GM12872 (cell line): Measurements from ENCODE around the gene ANKFY1.

Experiments used
- TF ChIP-seq, protein P1 (sequence below): IDR thresholded peaks from 3 replicates; pipeline ENCODE4 v1.5.1; 2011; ENCODE audit warnings: low read depth, mild to moderate bottlenecking, low read length, moderate library complexity; ENCODE audit not compliant: insufficient read depth

ANKFY1 gene, protein sequence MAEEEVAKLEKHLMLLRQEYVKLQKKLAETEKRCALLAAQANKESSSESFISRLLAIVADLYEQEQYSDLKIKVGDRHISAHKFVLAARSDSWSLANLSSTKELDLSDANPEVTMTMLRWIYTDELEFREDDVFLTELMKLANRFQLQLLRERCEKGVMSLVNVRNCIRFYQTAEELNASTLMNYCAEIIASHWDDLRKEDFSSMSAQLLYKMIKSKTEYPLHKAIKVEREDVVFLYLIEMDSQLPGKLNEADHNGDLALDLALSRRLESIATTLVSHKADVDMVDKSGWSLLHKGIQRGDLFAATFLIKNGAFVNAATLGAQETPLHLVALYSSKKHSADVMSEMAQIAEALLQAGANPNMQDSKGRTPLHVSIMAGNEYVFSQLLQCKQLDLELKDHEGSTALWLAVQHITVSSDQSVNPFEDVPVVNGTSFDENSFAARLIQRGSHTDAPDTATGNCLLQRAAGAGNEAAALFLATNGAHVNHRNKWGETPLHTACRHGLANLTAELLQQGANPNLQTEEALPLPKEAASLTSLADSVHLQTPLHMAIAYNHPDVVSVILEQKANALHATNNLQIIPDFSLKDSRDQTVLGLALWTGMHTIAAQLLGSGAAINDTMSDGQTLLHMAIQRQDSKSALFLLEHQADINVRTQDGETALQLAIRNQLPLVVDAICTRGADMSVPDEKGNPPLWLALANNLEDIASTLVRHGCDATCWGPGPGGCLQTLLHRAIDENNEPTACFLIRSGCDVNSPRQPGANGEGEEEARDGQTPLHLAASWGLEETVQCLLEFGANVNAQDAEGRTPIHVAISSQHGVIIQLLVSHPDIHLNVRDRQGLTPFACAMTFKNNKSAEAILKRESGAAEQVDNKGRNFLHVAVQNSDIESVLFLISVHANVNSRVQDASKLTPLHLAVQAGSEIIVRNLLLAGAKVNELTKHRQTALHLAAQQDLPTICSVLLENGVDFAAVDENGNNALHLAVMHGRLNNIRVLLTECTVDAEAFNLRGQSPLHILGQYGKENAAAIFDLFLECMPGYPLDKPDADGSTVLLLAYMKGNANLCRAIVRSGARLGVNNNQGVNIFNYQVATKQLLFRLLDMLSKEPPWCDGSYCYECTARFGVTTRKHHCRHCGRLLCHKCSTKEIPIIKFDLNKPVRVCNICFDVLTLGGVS

DNA sequence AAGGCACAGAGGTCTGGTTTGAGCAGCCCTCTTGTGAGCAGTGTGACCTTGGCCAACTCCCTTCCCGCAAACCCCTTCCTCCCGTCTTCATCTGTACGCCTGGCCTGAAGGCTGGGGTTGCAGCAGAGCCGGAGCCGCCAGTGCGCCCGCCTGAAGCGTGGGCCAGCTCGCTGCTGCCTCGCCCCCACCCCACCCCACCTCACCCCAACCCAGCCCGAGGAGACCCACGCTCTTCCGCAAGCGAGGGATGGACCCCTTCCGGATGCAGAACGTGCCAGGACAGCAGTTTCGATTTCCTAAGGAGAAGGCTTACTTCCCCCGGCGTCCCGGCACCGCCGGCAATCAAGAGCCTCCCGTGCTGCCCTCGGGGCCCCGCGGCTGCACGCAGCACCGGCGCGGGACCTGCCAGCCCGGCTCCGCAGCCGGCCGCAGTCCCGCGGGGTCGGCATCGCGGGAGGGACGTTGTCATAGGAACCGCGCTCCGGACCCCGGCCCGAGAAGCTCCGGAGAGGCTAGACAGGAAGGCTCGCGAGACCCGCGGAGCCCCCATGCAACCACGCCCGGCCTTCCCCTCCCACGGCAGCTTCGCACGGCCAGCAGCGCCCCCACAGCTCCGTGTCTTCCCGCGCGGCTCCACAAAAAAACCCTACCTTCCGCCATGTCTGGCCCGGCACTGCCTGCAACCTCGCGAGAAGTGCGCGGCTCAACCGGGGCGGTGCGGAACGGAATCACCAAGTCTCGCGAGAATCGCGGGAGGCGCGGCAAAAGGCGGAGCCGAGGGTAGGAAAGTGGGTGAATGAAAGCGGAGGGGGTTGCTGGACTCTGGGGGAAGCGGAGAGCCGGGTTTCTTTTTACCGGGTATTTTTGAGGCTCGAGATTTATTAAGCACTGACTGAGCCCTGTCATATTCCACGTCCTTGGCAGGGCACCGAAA lies at the start of gene ANKFY1:
TSS of gene ANKFY1 (minus strand) at position 698 of the 934 bp plus-strand sequence. CDS start at position 660, 38 bp downstream.
- TF ChIP-seq, protein P1, sequence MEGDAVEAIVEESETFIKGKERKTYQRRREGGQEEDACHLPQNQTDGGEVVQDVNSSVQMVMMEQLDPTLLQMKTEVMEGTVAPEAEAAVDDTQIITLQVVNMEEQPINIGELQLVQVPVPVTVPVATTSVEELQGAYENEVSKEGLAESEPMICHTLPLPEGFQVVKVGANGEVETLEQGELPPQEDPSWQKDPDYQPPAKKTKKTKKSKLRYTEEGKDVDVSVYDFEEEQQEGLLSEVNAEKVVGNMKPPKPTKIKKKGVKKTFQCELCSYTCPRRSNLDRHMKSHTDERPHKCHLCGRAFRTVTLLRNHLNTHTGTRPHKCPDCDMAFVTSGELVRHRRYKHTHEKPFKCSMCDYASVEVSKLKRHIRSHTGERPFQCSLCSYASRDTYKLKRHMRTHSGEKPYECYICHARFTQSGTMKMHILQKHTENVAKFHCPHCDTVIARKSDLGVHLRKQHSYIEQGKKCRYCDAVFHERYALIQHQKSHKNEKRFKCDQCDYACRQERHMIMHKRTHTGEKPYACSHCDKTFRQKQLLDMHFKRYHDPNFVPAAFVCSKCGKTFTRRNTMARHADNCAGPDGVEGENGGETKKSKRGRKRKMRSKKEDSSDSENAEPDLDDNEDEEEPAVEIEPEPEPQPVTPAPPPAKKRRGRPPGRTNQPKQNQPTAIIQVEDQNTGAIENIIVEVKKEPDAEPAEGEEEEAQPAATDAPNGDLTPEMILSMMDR = no peak

DNA sequence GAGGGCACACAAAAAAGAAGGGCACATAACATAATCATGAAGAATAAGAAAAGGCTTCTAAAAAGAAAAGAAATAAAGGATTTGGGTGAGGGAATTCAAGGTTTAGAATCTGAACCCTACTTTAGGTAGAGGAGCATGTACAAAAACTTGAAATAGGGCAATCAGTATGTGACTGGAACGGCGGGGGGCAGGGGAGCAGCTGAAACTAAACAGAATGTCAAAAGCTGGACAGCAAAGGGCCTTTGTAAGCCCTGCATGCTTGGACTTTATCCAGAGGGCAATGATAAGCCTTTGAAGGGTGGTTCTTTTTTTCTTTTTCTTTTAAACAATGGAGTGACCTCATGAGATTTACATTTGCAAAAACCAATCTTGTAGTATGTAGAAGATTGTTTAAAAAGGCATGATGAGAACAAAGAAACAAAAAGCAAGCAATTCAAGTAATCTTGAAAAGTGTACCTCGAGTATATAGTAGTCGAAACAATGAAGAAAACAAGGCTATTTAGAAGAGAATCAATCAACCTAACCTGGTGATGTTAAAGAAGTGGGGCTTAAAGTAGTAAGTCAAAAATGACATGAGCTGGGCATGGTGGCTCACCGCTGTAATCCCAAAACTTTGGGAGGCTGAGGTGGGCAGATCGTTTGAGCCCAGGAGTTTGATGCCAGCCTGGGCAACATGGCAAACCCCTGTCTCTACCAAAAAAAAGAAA lies 46.7 kb upstream of the ANKFY1 start:
- TF ChIP-seq, protein P1 = no peak

DNA sequence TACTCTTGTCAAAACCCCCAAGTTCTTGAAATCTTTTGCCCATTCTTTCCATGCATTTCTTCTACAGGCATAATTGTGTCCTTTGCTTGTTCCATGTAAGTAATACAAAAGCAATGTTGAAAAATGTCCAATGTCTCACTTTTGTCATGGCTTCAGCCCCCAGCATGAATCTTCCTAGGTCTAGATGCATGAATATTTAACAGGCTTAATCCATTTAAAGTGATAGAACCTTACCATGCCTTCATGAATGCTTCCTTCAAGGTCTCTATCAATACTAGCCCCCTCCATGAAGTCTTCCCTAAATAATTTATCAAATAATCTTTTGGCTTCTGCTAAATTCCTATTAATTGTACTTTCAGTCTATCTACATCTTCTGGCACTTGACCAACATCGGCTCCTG lies 46.1 kb upstream of the ANKFY1 start:
- TF ChIP-seq, protein P1 = no peak

DNA sequence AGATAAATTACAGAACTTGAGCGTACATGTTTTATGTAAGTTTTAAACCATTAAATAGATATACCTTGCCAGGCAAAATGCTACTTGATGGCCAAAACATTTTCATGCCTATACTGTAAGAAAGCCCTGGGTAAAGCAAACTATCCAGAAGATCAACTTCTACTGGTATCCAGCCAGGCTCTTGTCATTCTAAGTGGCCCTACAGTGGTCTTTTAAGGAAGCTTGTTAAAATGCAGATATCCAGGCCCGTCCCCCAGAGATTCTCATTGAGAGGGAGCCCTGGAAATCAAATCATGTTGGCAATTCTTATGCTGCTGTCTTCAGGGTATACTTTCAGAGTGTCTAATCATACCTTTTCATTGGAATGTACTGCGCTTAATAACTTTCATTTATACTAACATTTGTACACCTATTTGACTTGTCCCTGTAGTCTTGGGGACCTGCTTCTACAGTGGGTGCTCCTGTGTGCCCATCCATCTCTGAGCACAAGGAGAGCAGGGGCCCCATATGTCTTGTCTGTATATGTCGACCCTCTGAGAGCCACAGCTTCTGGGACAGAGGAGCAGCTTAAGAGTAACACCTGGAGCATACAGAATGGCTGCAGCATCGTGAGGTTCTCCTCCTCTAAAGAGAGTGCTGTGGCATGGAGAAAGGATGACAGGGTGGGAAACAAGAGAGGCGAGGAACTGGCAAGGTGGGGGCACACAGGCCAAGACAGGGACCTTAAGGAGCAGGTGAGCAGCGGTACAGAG lies 43.6 kb upstream of the ANKFY1 start:
- TF ChIP-seq, protein P1 = no peak

DNA sequence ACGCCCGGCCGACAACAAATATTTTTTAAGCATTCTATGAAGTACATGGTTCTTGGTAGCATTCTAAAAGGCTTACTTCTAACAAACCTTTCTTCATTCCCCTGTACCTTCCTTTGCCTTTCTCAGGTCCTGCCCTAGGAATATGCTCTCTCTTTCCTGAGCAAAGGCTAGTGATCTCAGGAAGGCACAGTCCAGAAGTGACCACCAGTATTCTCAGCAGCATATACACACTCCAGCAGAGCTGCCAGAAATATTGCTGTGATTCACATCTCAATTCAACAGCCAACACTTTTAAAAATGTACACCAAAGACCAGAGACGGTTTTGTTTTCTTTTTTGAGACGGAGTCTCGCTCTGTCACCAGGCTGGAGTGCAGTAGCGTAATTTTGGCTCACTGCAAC lies 41.4 kb upstream of the ANKFY1 start:
- TF ChIP-seq, protein P1 = no peak
